Colonic mucosa (tissue), 4 donors: ENCODE measurements around the gene NRG2. TPM values are rescaled to one million over a fixed set of nuclear protein-coding genes. Genes with fewer than 3 reads are reported as not detected.

ENCODE experiments used
- DNase-seq: peaks from one replicate; pipeline ENCODE4 v3.0.0-alpha.2; 2020
- H3K27ac ChIP-seq: fragments of 200-600 bp; one replicate; pipeline ENCODE4 v1.8.0; 2021
- H3K27me3 ChIP-seq: fragments of 200-600 bp; one replicate; pipeline ENCODE4 v1.8.0; 2021
- H3K36me3 ChIP-seq: fragments of 200-600 bp; one replicate; pipeline ENCODE4 v1.8.0; 2021
- H3K4me1 ChIP-seq: fragments of 200-600 bp; one replicate; pipeline ENCODE4 v1.8.0; 2021; ENCODE audit warnings: mild to moderate bottlenecking
- H3K4me3 ChIP-seq: fragments of 200-600 bp; one replicate; pipeline ENCODE4 v1.8.0; 2021
- H3K9ac ChIP-seq, 2 donors: one replicate each; pipeline ENCODE4 v1.7.0; 2013; ENCODE audit warnings: control low read depth in 2 of 2, low read depth in 2 of 2, low read length in 2 of 2
- H3K9me3 ChIP-seq: fragments of 200-600 bp; one replicate; pipeline ENCODE4 v1.8.0; 2021
- CTCF ChIP-seq: fragments of 200-600 bp; IDR thresholded peaks from one replicate; pipeline ENCODE4 v1.8.0; 2022; ENCODE audit warnings: antibody characterized with exemption, mild to moderate bottlenecking
- intact Hi-C: fragments of 100-400 bp; cut with DNase I; formaldehyde crosslinking; loops from one replicate; pipeline ENCODE4 v1.14.1; 2022
- total RNA-seq, 2 donors: library from RNA; stranded (reverse); fragmentation: NEBNext Ultra II Directional in 1 of 2; extraction: Animal tissue kit (Norgen Biotek cat#: 25700) in 1 of 2; gene quantifications; one replicate each; pipeline ENCODE4 v1.2.1, GENCODE V29; 2021
- donor health status: healthy.
- donor health status: DM: no; HTN: no; CAD: no.
- donor health status: DM: no; HTN: no; CAD: no.

Gene NRG2
- total RNA-seq, 2 donors from 2014 or later, result 0.10 to 0.48 TPM

- no peak overlapping the region for H3K9ac ChIP-seq
- no peak for DNase-seq
- H3K27ac ChIP-seq, result no peak overlapping the region
- H3K36me3 ChIP-seq, result no peaks in the 10 kb centered on the region
- intact Hi-C loops, result loop anchor here (10.0 kb wide), 1 partner anchor 98 kb away; no protein-coding TSS in a partner anchor
- H3K4me3 ChIP-seq, result no peak overlapping the region
- no peaks in the 10 kb centered on the region for H3K4me1 ChIP-seq
- H3K9me3 ChIP-seq, result no peaks in the 10 kb centered on the region
- no peaks in the 10 kb centered on the region for H3K27me3 ChIP-seq
- no peak for TF ChIP-seq CTCF
Observed at GRCh38 chr5:139962445-139962844, 80.7 kb downstream of the NRG2 start.

DNA sequence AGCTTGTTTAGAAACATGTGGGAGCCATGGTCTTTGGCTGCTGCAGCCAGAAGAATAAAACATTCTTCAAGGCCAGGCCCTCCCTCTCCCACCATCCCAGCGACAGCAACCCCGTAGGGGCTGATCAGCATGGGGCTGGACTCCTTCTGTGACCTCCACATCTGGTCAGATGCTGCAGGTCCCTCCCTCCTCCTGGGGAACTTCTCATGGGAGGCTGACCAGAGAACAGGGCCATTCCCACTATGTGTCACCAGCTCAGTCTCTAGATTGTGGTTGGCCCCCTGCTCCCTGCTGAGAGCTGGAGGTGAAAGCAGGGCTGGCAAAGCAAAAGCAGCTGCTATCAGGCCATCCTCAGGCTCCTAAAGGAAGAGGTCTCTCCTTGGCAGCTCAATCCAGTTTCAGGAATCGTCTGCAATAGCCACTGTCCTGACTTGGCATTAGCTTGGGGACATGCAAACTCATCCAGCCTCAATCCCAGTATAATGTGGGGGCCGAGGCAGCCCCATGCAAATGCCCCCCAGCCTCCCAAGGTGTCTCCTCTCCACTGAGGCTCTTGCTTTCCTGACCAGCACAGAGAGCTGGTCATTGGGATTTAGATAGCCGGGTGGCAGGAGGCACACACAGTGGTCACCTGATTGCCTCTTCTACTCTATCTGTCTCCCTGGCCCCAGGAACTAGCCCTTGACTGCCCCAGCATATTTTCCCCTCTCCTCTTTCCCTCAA lies 81.5 kb downstream of the NRG2 start:
- Histone ChIP-seq H3K9ac (no peak overlapping the region), H3K27me3 (no peaks in the 10 kb centered on the region), H3K9me3 (no peaks in the 10 kb centered on the region), H3K4me1 (no peaks in the 10 kb centered on the region), H3K36me3 (no peaks in the 10 kb centered on the region), H3K4me3 (no peak overlapping the region), H3K27ac (no peak overlapping the region)
- DNase-seq, result no peak
- intact Hi-C loops, result loop anchor here (10.0 kb wide), 1 partner anchor 97 kb away; no protein-coding TSS in a partner anchor
- TF ChIP-seq CTCF, result no peak

DNA sequence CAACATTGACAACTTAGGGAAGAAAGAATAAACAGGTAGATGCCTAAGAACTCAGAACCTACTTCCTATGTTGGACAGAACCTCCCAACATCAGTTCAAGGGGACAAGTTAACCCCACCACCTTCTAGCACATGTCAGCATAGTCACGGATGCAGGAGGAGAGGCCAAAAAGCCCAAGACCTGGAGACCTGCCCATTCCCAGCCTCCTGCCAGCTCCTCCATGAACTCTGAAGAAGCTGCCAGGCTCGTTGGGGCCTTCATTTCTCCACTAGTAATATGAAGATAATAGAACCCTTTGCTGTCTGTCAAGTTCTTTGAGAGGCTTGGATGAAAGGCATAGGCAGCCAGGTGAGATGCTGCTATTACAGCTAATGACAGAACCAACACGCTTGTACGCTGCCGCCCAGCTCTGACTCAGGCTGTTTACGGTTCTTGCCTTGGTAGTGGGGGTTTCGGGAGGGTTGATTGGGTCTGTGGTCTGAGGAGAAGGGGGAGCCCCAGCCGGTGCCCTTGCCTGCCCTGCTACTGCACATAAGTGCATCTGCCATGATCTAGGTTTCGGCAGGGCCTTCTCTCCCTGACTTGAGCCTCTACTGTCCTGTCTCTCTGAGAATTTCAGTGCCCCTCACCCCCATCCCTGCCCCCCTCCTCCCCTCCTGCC lies 82.2 kb downstream of the NRG2 start:
- Histone ChIP-seq H3K27ac (no peak overlapping the region), H3K27me3 (no peaks in the 10 kb centered on the region), H3K9me3 (no peaks in the 10 kb centered on the region), H3K9ac (no peak overlapping the region), H3K4me3 (no peak overlapping the region), H3K4me1 (no peaks in the 10 kb centered on the region), H3K36me3 (no peaks in the 10 kb centered on the region)
- intact Hi-C loops, result loop anchor here (10.0 kb wide), 1 partner anchor 96 kb away; no protein-coding TSS in a partner anchor
- no peak for DNase-seq
- TF ChIP-seq CTCF, result no peak

DNA sequence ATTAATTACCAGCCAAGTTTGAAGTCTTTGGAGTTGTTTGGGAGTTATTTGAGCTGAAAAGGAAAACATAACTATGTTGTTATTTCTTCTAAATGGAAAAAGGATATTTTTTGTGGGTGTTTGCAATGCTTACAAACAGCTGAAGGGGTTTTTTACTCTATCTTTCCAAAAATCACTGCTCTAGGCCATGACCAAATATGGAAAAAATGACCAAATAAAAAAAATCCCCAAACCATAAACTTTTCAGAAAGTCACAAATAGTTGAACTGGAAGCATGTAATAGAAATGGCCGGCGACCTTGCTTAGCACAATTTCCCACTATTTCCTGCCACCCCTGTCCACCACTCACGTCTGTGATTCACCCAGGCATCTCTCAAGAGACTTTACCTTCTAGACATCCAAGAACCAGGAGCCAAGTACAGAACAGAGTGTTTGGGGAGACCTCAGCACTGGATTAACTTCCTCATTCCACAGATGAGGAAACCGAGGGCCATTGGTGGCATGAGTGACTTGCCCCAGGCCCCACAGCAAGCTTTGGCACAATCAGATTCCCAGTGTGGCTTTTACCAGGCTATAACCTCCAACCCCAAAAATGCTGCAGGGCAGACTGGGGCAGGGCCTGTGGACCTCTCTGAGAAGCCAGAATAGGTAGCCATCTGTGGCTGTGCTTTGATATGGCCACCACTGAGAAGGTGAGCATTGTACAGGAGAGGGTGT lies 84.5 kb downstream of the NRG2 start:
- Histone ChIP-seq H3K27ac (no peak overlapping the region), H3K4me3 (no peak overlapping the region), H3K9me3 (no peaks in the 10 kb centered on the region), H3K36me3 (no peaks in the 10 kb centered on the region), H3K9ac (no peak overlapping the region), H3K27me3 (no peaks in the 10 kb centered on the region), H3K4me1 (no peaks in the 10 kb centered on the region)
- DNase-seq, result no peak
- TF ChIP-seq CTCF, result no peak
- intact Hi-C loops, result no loop called here

DNA sequence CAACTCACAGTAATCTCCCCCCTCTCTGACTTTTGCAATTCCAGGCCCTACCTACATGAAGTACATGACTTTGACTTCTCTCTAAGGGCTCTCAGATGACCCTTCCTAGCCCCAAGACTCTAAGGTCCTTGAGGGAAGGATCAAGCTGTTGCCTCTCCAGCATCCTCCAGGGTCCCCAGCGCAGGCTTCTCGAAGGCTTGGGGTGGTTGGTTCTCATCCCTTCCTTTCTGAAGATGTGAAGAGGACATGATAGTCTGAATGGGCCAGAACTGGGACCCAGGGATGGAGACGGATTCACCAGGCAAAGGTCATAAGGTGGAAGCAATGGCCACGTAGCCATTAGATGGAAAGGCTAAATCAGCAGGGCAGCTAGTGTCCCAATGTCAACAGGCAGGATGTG lies 86.8 kb downstream of the NRG2 start:
- Histone ChIP-seq H3K9me3 (no peaks in the 10 kb centered on the region), H3K36me3 (no peaks in the 10 kb centered on the region), H3K4me3 (no peak overlapping the region), H3K27me3 (no peaks in the 10 kb centered on the region), H3K27ac (no peak overlapping the region), H3K9ac (no peak overlapping the region), H3K4me1 (no peaks in the 10 kb centered on the region)
- intact Hi-C loops, result no loop called here
- no peak for TF ChIP-seq CTCF
- DNase-seq, result no peak
